Central memory CD8-positive, alpha-beta T cell (primary cell): Measurements from ENCODE around the gene IQGAP1.
A peak's percentile ranks its signal among the peaks of the same experiment; 100 is the strongest.
"Not testable (repeated sequence)": the region's sequence is repeated elsewhere in the genome, so short reads cannot be mapped to it uniquely, and the experiment has no call there.

Experiments
- ATAC-seq: fragments of 150-1000 bp; cut with Tn5 transposase; replicated peaks from 2 replicates; pipeline ENCODE4 v1.10.0; 2022; ENCODE audit warnings: mild to moderate bottlenecking, moderate FRiP score, moderate number of reproducible peaks; ENCODE audit not compliant: poor library complexity, severe bottlenecking; ENCODE audit errors: extremely low read depth
- DNase-seq, 2 donors: peaks; one replicate each; pipeline ENCODE4 v3.0.0; 2021; ENCODE audit warnings: low spot score in 2 of 2
- H3K27ac Mint-ChIP-seq: one replicate; pipeline ENCODE4 v1.8.0; 2022; ENCODE audit warnings: low read depth, mild to moderate bottlenecking, moderate library complexity, mixed read lengths
- H3K27me3 Mint-ChIP-seq: one replicate; pipeline ENCODE4 v1.8.0; 2022; ENCODE audit warnings: mixed read lengths
- H3K36me3 Mint-ChIP-seq: one replicate; pipeline ENCODE4 v1.8.0; 2022; ENCODE audit warnings: mild to moderate bottlenecking, moderate library complexity, mixed read lengths; ENCODE audit not compliant: insufficient read depth
- H3K4me1 Mint-ChIP-seq: one replicate; pipeline ENCODE4 v1.8.0; 2022; ENCODE audit warnings: mixed read lengths
- H3K4me3 Mint-ChIP-seq: one replicate; pipeline ENCODE4 v1.8.0; 2022; ENCODE audit warnings: mild to moderate bottlenecking, moderate library complexity, mixed read lengths
- H3K9me3 Mint-ChIP-seq: one replicate; pipeline ENCODE4 v1.8.0; 2022; ENCODE audit warnings: mixed read lengths

The IQGAP1 gene

DNA sequence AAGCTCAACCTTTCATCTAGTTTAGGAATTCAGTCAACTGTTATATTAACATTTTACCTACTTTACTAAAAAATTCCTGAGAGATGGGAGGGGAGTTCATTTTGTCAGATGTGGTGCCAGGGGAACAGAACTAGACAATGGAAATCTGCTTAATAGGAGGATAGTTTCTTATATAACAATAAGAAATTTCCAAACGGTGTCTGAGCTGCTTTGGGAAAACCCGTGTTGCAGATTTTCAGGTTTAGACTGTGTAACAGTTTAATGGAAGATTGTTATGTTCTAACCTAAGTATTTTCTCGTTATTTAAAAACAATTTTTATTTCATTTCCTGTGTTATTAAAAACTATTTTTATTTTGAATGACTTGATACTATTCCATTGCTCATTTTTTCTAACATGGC is 19.3 kb downstream of the IQGAP1 start:
- Mint-ChIP-seq H3K36me3 (peaks cover 14% of the 10 kb centered on the region), H3K27me3 (no peaks in the 10 kb centered on the region), H3K9me3 (no peaks in the 10 kb centered on the region), H3K27ac (peak overlapping the region; percentile 91), H3K4me3 (peak overlapping the region; percentile 32), H3K4me1 (peaks cover 80% of the 10 kb centered on the region)
- DNase-seq (no peak), ATAC-seq (no peak)

DNA sequence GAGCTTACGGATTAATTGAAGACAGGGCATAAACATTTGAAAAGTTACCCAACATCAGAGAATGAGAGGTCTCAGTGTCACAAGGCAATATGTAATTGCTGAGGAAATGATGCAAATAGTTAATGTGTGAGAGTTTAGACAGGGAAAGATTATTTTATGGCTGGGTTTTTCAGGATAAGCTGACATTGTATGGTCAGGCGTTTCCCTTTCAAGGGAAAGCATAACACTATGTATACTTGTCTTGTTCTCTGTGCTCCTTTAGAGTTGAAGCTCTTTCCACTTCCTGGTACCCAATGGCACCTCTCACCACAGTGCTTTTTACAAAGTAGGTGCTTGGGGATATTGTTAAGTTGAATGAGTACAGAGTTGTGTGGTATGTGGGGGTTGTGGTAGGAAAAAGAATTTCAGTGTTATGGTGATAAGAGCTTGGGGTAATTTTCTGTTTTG is 19.9 kb downstream of the IQGAP1 start:
- Mint-ChIP-seq H3K4me3 (peak overlapping the region; percentile 32), H3K27me3 (no peaks in the 10 kb centered on the region), H3K27ac (peak overlapping the region; percentile 91), H3K9me3 (no peaks in the 10 kb centered on the region), H3K36me3 (peaks cover 14% of the 10 kb centered on the region), H3K4me1 (peaks cover 81% of the 10 kb centered on the region)
- DNase-seq (peak in 1 of 2 donors; percentile 51), ATAC-seq (peak; percentile 97)

DNA sequence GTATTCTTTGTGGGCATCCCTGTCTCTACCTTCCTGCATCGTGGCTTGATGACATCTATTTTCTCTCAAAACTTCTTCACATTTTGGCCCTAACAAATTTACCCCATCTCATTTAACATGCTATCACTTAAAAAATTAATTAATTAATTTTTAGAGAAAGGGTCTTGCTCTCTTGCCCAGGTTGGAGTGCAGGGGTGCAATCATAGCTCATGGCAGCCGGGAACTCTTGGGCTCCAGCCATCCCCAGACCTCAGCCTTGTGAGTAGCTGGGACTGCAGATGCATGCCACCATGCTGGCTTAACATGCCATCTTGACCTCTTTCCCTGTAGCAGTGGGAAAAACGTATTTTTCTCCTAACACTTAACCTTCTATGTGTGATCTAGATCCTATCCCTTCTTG is 20.6 kb downstream of the IQGAP1 start:
- H3K27ac Mint-ChIP-seq = peak overlapping the region; percentile 91
- ATAC-seq (no peak), DNase-seq (no peak)
- H3K9me3 Mint-ChIP-seq = no peaks in the 10 kb centered on the region
- H3K4me1 Mint-ChIP-seq = peaks cover 88% of the 10 kb centered on the region
- H3K4me3 Mint-ChIP-seq = peak overlapping the region; percentile 32
- peaks cover 14% of the 10 kb centered on the region for H3K36me3 Mint-ChIP-seq
- H3K27me3 Mint-ChIP-seq = no peaks in the 10 kb centered on the region

DNA sequence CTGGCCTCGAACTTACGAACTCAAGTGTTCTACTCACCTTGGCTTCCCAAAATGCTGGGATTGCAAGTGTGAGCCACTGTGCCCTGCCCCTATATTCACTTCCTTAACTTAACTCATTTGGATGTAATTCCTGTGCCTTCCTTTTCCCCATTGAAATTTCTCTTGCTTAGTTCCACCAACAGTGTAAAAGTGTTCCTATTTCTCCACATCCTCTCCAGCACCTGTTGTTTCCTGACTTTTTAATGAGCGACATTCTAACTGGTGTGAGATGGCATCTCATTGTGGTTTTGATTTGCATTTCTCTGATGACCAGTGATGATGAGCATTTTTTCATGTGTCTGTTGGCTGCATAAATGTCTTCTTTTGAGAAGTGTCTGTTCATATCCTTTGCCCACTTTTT is 21.5 kb downstream of the IQGAP1 start:
- H3K27ac Mint-ChIP-seq = peak overlapping the region; percentile 91
- peaks cover 12% of the 10 kb centered on the region for H3K36me3 Mint-ChIP-seq
- ATAC-seq, H3K27me3 Mint-ChIP-seq, DNase-seq, H3K9me3 Mint-ChIP-seq: not testable (repeated sequence)
- peaks cover 90% of the 10 kb centered on the region for H3K4me1 Mint-ChIP-seq
- H3K4me3 Mint-ChIP-seq = peak overlapping the region; percentile 56

GRCh38 chr15:90410316-90410715 is 22.3 kb downstream of the IQGAP1 start:
- H3K4me3 Mint-ChIP-seq, H3K27me3 Mint-ChIP-seq, ATAC-seq, H3K9me3 Mint-ChIP-seq, DNase-seq: not testable (repeated sequence)
- peak overlapping the region; percentile 91 for H3K27ac Mint-ChIP-seq
- peaks cover 13% of the 10 kb centered on the region for H3K36me3 Mint-ChIP-seq
- H3K4me1 Mint-ChIP-seq = peaks cover 89% of the 10 kb centered on the region

DNA sequence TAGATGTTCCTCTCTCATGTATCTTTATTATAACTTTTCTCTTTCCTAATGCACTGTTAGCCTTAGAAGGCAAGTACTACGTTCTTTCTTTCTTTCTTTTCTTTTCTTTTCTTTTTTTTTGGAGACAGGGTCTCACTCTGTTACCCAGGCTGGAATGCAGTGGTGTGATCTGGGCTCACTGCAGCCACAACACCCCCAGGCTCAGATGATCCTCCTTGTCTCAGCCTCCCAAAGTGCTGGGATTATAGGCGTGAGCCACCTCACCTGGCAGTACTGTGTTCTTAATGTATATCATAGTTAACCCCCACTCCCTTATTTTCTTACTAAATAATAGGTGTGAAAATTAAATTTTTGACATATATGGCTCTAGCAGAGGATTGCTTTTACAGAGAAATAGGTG is 23.1 kb downstream of the IQGAP1 start:
- Mint-ChIP-seq H3K9me3 (no peaks in the 10 kb centered on the region), H3K27me3 (no peaks in the 10 kb centered on the region), H3K4me3 (peak overlapping the region; percentile 8), H3K27ac (peak overlapping the region; percentile 74), H3K36me3 (peaks cover 14% of the 10 kb centered on the region), H3K4me1 (peaks cover 87% of the 10 kb centered on the region)
- ATAC-seq (no peak), DNase-seq (no peak)

- H3K4me3 Mint-ChIP-seq = peak overlapping the region; percentile 65
- ATAC-seq (peak; percentile 21), DNase-seq (no peak)
- H3K27ac Mint-ChIP-seq = peak overlapping the region; percentile 71
- peaks cover 14% of the 10 kb centered on the region for H3K36me3 Mint-ChIP-seq
- no peaks in the 10 kb centered on the region for H3K9me3 Mint-ChIP-seq
- H3K27me3 Mint-ChIP-seq = no peaks in the 10 kb centered on the region
- peaks cover 83% of the 10 kb centered on the region for H3K4me1 Mint-ChIP-seq
These were observed 24.5 kb downstream of the IQGAP1 start for GRCh38 chr15:90412356-90413194.

- DNase-seq = no peak
- Mint-ChIP-seq H3K4me3 (peak overlapping the region; percentile 65), H3K27me3 (no peaks in the 10 kb centered on the region), H3K9me3 (no peaks in the 10 kb centered on the region), H3K27ac (peak overlapping the region; percentile 71), H3K36me3 (peaks cover 12% of the 10 kb centered on the region), H3K4me1 (peaks cover 83% of the 10 kb centered on the region)
- ATAC-seq = no peak
These were observed 25.7 kb downstream of the IQGAP1 start for GRCh38 chr15:90413411-90414379.

DNA sequence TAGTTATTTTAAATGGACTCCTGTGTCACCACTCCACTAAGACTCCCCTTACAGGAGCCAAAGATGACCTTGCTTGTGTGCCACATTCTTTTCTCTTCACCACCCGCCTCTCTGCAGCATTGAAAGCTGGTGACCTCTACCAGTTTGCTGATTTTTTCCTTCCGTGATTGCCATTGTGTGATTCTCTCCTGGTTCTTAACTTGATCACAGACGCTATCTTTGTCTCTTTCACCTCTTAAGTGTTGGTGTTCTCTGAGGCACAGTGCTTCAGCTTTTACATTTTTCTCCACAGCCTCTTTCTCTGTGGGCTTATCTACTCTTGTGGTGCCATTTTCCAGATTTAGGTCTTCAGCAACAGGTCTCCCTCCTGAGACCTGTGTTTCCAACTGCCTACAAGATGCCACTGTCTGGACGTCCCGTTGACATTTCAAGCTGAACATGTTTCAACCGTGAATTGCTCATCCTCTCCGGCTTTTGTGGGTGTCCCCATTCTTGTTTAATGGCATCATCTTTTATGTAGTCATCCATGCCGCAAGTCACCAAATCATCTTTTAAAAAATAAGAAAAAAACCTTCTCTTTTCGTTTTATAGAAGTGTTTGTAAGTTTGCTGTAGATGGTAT is 26.5 kb downstream of the IQGAP1 start:
- Mint-ChIP-seq H3K4me3 (peak overlapping the region; percentile 62), H3K27ac (peak overlapping the region; percentile 71), H3K9me3 (no peaks in the 10 kb centered on the region), H3K4me1 (peaks cover 83% of the 10 kb centered on the region), H3K36me3 (peaks cover 11% of the 10 kb centered on the region), H3K27me3 (no peaks in the 10 kb centered on the region)
- no peak for DNase-seq
- ATAC-seq = no peak

GRCh38 chr15:90416052-90416451 is 28.0 kb downstream of the IQGAP1 start:
- ATAC-seq, H3K9me3 Mint-ChIP-seq, H3K27me3 Mint-ChIP-seq, H3K4me3 Mint-ChIP-seq, DNase-seq: not testable (repeated sequence)
- peak overlapping the region; percentile 14 for H3K27ac Mint-ChIP-seq
- H3K36me3 Mint-ChIP-seq = peaks cover 10% of the 10 kb centered on the region
- peaks cover 86% of the 10 kb centered on the region for H3K4me1 Mint-ChIP-seq

DNA sequence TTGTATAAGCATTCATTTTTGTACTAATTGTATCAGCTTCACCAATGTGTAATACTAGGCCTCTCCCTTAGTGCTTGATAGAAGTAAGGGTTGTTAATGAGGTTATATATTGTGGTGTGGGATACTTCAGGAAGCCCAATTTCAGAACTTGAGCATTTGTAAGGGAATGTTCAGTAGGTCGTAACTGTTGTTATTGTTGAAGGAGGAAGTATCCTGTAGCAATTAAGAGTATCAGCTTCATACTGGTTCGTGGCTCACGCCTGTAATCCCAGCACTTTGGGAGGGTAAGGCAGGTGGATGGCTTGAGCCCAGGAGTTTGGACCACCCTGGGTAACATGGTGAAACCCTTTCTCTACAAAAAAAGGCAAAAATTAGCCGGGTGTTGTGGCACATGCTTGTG is 30.6 kb downstream of the IQGAP1 start:
- H3K27me3 Mint-ChIP-seq = no peaks in the 10 kb centered on the region
- peaks cover 10% of the 10 kb centered on the region for H3K36me3 Mint-ChIP-seq
- DNase-seq (no peak), ATAC-seq (no peak)
- H3K9me3 Mint-ChIP-seq = no peaks in the 10 kb centered on the region
- peak overlapping the region; percentile 56 for H3K4me3 Mint-ChIP-seq
- peak overlapping the region; percentile 87 for H3K27ac Mint-ChIP-seq
- H3K4me1 Mint-ChIP-seq = peaks cover 74% of the 10 kb centered on the region

DNA sequence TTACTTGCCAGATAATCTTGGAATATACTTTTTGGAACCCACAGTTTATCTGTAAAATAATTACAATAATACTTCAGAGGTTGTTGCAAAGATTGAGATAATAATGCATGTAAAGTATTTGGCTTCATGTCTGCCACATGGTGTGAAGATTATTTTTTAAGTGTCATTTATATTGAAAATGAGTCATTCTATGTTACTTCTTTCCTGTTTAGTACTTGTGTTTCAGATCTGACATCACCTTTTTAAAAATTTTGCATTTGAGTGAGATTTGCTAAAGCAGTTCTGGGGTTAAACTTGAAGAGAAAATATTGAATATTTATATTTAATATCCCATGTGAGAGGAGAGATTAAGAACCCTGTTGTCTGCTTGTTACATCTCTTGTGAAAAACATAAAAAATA is 31.2 kb downstream of the IQGAP1 start:
- peaks cover 10% of the 10 kb centered on the region for H3K36me3 Mint-ChIP-seq
- ATAC-seq (peak; percentile 90), DNase-seq (no peak)
- H3K4me3 Mint-ChIP-seq = peak overlapping the region; percentile 56
- no peaks in the 10 kb centered on the region for H3K9me3 Mint-ChIP-seq
- peak overlapping the region; percentile 99 for H3K27ac Mint-ChIP-seq
- H3K27me3 Mint-ChIP-seq = no peaks in the 10 kb centered on the region
- H3K4me1 Mint-ChIP-seq = peaks cover 72% of the 10 kb centered on the region
